DOHH2 (cell line): ENCODE results near the gene FAM120C.

Experiments used
- EZH2phosphoT487 ChIP-seq: fragments of 200-600 bp; sonication (generic); IDR thresholded peaks from 2 replicates; pipeline ENCODE4 v1.6.1; 2017; ENCODE audit warnings: borderline replicate concordance, mild to moderate bottlenecking, antibody characterized with exemption, low read length, moderate library complexity, mixed read lengths
- TF ChIP-seq, protein P1 (sequence below): fragments of 200-600 bp; sonication (generic); IDR thresholded peaks from one replicate; pipeline ENCODE4 v1.5.1; 2014; ENCODE audit warnings: antibody characterized with exemption, mild to moderate bottlenecking, low read depth, low read length; ENCODE audit not compliant: poor library complexity, severe bottlenecking

DNA sequence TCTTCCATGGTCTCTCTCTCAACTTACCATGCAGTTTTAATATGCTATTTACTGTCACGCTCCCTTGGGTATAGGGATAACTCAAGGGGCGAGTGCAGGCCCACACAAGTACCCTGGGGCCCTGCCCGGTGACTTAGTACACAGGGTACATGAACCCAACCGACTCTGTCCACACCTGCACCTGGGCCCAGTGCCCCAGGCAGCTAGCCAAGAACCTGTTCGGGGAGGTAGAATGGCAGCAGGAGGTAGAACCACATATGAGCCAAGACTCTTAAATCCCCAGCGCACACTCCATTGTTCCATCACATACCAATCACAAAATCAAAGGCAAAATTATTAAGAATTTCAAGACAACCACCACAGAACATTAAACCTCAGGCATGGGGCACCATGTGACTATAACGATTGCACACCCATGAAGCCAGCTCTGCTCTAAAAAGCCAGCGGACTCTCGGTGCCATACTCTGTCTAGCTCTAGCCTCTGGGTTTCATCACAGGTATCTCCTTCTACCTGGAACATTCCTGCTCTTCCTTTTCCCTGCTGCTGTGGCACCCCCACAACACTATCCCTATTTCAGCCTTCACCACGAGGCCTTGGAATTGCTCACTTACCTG is 153.4 kb downstream of the FAM120C start:
- TF ChIP-seq, protein P1, sequence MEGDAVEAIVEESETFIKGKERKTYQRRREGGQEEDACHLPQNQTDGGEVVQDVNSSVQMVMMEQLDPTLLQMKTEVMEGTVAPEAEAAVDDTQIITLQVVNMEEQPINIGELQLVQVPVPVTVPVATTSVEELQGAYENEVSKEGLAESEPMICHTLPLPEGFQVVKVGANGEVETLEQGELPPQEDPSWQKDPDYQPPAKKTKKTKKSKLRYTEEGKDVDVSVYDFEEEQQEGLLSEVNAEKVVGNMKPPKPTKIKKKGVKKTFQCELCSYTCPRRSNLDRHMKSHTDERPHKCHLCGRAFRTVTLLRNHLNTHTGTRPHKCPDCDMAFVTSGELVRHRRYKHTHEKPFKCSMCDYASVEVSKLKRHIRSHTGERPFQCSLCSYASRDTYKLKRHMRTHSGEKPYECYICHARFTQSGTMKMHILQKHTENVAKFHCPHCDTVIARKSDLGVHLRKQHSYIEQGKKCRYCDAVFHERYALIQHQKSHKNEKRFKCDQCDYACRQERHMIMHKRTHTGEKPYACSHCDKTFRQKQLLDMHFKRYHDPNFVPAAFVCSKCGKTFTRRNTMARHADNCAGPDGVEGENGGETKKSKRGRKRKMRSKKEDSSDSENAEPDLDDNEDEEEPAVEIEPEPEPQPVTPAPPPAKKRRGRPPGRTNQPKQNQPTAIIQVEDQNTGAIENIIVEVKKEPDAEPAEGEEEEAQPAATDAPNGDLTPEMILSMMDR, result no peak
- no peak for TF ChIP-seq EZH2phosphoT487
